ENCODE measurements around the gene BAZ2B.

DNA sequence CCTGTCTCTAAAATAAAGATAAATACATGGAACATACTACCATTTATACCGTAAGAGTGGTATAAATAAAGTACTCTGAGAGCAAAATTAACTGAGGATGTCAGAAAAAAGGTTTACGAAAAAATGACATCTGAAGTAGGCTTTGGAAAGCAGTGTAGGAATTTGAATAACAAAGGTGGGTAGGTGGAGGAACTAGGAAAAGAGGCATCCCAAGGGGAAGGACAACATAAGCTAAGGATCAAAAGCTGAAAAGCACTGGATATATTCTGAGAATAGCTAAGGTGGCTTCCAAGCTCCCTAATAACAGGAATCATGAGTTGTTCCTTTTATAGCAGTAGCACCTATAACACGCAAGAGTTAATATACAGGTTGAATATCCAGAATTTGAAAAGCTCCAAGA lies 91.3 kb downstream of the BAZ2B start:
- no peak for TF ChIP-seq POLR2A (IDR thresholded peaks at IDR 0.05)
- no peak for TF ChIP-seq CTCF (IDR thresholded peaks at IDR 0.05 in 8 of 11, conservative IDR thresholded peaks at IDR 0.05 in 3 of 11)
- no peak for TF ChIP-seq POLR2AphosphoS5 (IDR thresholded peaks at IDR 0.05)
